ENCODE results near the gene ERFE.
A peak's percentile ranks its signal among the peaks of the same experiment; 100 is the strongest.

ERFE gene

GRCh38 chr2:238157506-238158017 is 1.2 kb upstream of the ERFE start:
- no peak for DNase-seq

GRCh38 chr2:238158018-238158508 is 707 bp upstream of the ERFE start:
- no peak for DNase-seq

- no peak for DNase-seq
These were observed 335 bp downstream of the ERFE start for GRCh38 chr2:238159071-238159539.

- DNase-seq = no peak
These were observed 963 bp downstream of the ERFE start for GRCh38 chr2:238159661-238160205.

- DNase-seq = no peak
These were observed 1.7 kb downstream of the ERFE start for GRCh38 chr2:238160206-238161129.

- DNase-seq = no peak
These were observed 2.7 kb downstream of the ERFE start for GRCh38 chr2:238161291-238162051.

GRCh38 chr2:238162251-238162845 is 3.6 kb downstream of the ERFE start:
- DNase-seq = no peak

GRCh38 chr2:238162846-238163441 is 4.2 kb downstream of the ERFE start:
- no peak for DNase-seq

GRCh38 chr2:238163481-238164198 is 4.9 kb downstream of the ERFE start:
- no peak for DNase-seq

- no peak for DNase-seq
These were observed 6.1 kb downstream of the ERFE start for GRCh38 chr2:238164906-238165287.

- DNase-seq = no peak
These were observed 6.6 kb downstream of the ERFE start for GRCh38 chr2:238165288-238165921.

- DNase-seq = no peak
These were observed 7.9 kb downstream of the ERFE start for GRCh38 chr2:238166391-238167343.

- no peak for DNase-seq
These were observed 8.6 kb downstream of the ERFE start for GRCh38 chr2:238167344-238167715.

- no peak for DNase-seq
These were observed 9.0 kb downstream of the ERFE start for GRCh38 chr2:238167761-238168160.

GRCh38 chr2:238168196-238169047 is 9.7 kb downstream of the ERFE start:
- DNase-seq = no peak

GRCh38 chr2:238169048-238169707 is 10.4 kb downstream of the ERFE start:
- no peak for DNase-seq

- peak; percentile 30 for DNase-seq
These were observed 11.0 kb downstream of the ERFE start for GRCh38 chr2:238169708-238170251.
